HepG2 (cell line): Measurements from ENCODE around the gene NUDCD2. TPM values are rescaled to one million over a fixed set of nuclear protein-coding genes. Genes with fewer than 3 reads are reported as not detected.

ENCODE experiments used
- BHLHE40 ChIP-seq: IDR thresholded peaks from 2 replicates; pipeline ENCODE4 v1.6.1; 2011; ENCODE audit warnings: low read length, improper control_type of control experiment
- DNMT1 ChIP-seq: sonication (generic); formaldehyde crosslinking; IDR thresholded peaks from 2 replicates; pipeline ENCODE4 v1.5.1; 2020; ENCODE audit warnings: mild to moderate bottlenecking, missing genetic modification reagents
- EEA1 ChIP-seq: sonication (generic); formaldehyde crosslinking; IDR thresholded peaks from 2 replicates; pipeline ENCODE4 v1.5.1; 2020; ENCODE audit warnings: mild to moderate bottlenecking, missing genetic modification reagents, borderline replicate concordance
- FOSL1 ChIP-seq: sonication (generic); formaldehyde crosslinking; IDR thresholded peaks from 2 replicates; pipeline ENCODE4 v1.9.0; 2021; ENCODE audit warnings: missing genetic modification reagents, borderline replicate concordance
- GABPB1 ChIP-seq: IDR thresholded peaks from 2 replicates; pipeline ENCODE4 v1.6.1; 2016; ENCODE audit warnings: mild to moderate bottlenecking, missing genetic modification reagents, moderate library complexity, missing compliant biosample characterization
- GTF2F1 ChIP-seq: fragments of 150-350 bp; IDR thresholded peaks from 2 replicates; pipeline ENCODE4 v1.6.1; 2014; ENCODE audit warnings: low read length
- MTF1 ChIP-seq: sonication (generic); formaldehyde crosslinking; IDR thresholded peaks from 2 replicates; pipeline ENCODE4 v1.5.0; 2020; ENCODE audit warnings: missing genetic modification reagents
- MTF2 ChIP-seq: sonication (generic); formaldehyde crosslinking; IDR thresholded peaks from 2 replicates; pipeline ENCODE4 v1.5.0; 2020; ENCODE audit warnings: missing genetic modification reagents, borderline replicate concordance
- NCOA2 ChIP-seq: sonication (generic); formaldehyde crosslinking; IDR thresholded peaks from 2 replicates; pipeline ENCODE4 v1.8.0; 2022; ENCODE audit warnings: inconsistent platforms
- NFRKB ChIP-seq: fragments of 450-650 bp; IDR thresholded peaks from 2 replicates; pipeline ENCODE4 v1.6.1; 2017
- SUZ12 ChIP-seq: fragments of 150-350 bp; IDR thresholded peaks from 2 replicates; pipeline ENCODE4 v1.6.1; 2014; ENCODE audit warnings: low read depth, low read length
- TCF7L2 ChIP-seq: IDR thresholded peaks from 2 replicates; pipeline ENCODE4 v1.6.1; 2011; ENCODE audit warnings: mild to moderate bottlenecking, low read depth, low read length, moderate library complexity
- TMF1 ChIP-seq: sonication (generic); formaldehyde crosslinking; IDR thresholded peaks from 2 replicates; pipeline ENCODE4 v1.8.1; 2022; ENCODE audit warnings: low read depth, missing genetic modification reagents
- ZFP62 ChIP-seq: sonication (generic); formaldehyde crosslinking; IDR thresholded peaks from 2 replicates; pipeline ENCODE4 v1.4.0; 2020; ENCODE audit warnings: missing genetic modification reagents
- ZNF207 ChIP-seq: fragments of 450-650 bp; IDR thresholded peaks from 2 replicates; pipeline ENCODE4 v1.6.1; 2016; ENCODE audit warnings: antibody characterized with exemption, borderline replicate concordance
- ZNF296 ChIP-seq: sonication (generic); formaldehyde crosslinking; conservative IDR thresholded peaks from 2 replicates; pipeline ENCODE4 v1.5.0; 2020; ENCODE audit warnings: mild to moderate bottlenecking, missing genetic modification reagents
- ZNF431 ChIP-seq: sonication (generic); formaldehyde crosslinking; IDR thresholded peaks from 2 replicates; pipeline ENCODE4 v1.9.0; 2022; ENCODE audit warnings: missing genetic modification reagents, low read depth, mild to moderate bottlenecking, borderline replicate concordance
- ZNF44 ChIP-seq: sonication (generic); formaldehyde crosslinking; IDR thresholded peaks from 2 replicates; pipeline ENCODE4 v1.5.1; 2020; ENCODE audit warnings: mild to moderate bottlenecking, missing genetic modification reagents
- ZNF484 ChIP-seq: sonication (generic); formaldehyde crosslinking; IDR thresholded peaks from 2 replicates; pipeline ENCODE4 v1.5.1; 2020; ENCODE audit warnings: mild to moderate bottlenecking, low read depth, missing genetic modification reagents, borderline replicate concordance
- ZNF589 ChIP-seq: sonication (generic); formaldehyde crosslinking; conservative IDR thresholded peaks from 2 replicates; pipeline ENCODE4 v1.8.0; 2022; ENCODE audit warnings: mild to moderate bottlenecking, moderate library complexity, missing genetic modification reagents
- ZNF678 ChIP-seq: sonication (generic); formaldehyde crosslinking; IDR thresholded peaks from 2 replicates; pipeline ENCODE4 v1.4.0; 2020; ENCODE audit warnings: mild to moderate bottlenecking, missing genetic modification reagents
- ZNF773 ChIP-seq: sonication (generic); formaldehyde crosslinking; IDR thresholded peaks from 2 replicates; pipeline ENCODE4 v1.4.0; 2020; ENCODE audit warnings: missing genetic modification reagents, borderline replicate concordance
- polyA plus RNA-seq, 8 experiments: library from polyadenylated mRNA; depleted of rRNA in 3 of 8; stranded (reverse) in 7 of 8; unstranded in 1 of 8; fragments of >200 nt; fragmentation: Illumina TruSeq in 4 of 8; extraction: Trizol in 4 of 8; gene quantifications; 2 replicates each; pipeline versions ENCODE4 v1.2.1 to v1.2.3, GENCODE V29; 2011 to 2016; ENCODE audit warnings: low read depth in 4 of 8, missing spikeins in 1 of 8, mixed read lengths in 1 of 8; ENCODE audit not compliant: insufficient read depth in 1 of 8
- total RNA-seq, 5 experiments: library from RNA; depleted of rRNA; stranded (reverse); fragments of >200 nt; fragmentation: Illumina TruSeq; extraction: Trizol; gene quantifications; 2 replicates each; pipeline ENCODE4 v1.2.3, GENCODE V29; 2016; ENCODE audit warnings: low read depth in 1 of 5
- TF ChIP-seq, protein P1 (sequence below): sonication (generic); formaldehyde crosslinking; IDR thresholded peaks from 2 replicates; pipeline ENCODE4 v1.4.0; 2020; ENCODE audit warnings: low read depth, mild to moderate bottlenecking, missing genetic modification reagents
- TF ChIP-seq, protein P2 (sequence below): IDR thresholded peaks from 2 replicates; pipeline ENCODE4 v1.6.1; 2016; ENCODE audit warnings: low read depth
- TF ChIP-seq, protein P3 (sequence below): sonication (generic); formaldehyde crosslinking; IDR thresholded peaks from 2 replicates; pipeline ENCODE4 v1.9.0; 2021; ENCODE audit warnings: missing genetic modification reagents, borderline replicate concordance

Gene NUDCD2
- total and polyA plus RNA-seq, 2 of the 13 experiments (the other 11 are each of a cell fraction or from before 2014, with no cell fraction given) = 14.8 to 39.2 TPM

DNA sequence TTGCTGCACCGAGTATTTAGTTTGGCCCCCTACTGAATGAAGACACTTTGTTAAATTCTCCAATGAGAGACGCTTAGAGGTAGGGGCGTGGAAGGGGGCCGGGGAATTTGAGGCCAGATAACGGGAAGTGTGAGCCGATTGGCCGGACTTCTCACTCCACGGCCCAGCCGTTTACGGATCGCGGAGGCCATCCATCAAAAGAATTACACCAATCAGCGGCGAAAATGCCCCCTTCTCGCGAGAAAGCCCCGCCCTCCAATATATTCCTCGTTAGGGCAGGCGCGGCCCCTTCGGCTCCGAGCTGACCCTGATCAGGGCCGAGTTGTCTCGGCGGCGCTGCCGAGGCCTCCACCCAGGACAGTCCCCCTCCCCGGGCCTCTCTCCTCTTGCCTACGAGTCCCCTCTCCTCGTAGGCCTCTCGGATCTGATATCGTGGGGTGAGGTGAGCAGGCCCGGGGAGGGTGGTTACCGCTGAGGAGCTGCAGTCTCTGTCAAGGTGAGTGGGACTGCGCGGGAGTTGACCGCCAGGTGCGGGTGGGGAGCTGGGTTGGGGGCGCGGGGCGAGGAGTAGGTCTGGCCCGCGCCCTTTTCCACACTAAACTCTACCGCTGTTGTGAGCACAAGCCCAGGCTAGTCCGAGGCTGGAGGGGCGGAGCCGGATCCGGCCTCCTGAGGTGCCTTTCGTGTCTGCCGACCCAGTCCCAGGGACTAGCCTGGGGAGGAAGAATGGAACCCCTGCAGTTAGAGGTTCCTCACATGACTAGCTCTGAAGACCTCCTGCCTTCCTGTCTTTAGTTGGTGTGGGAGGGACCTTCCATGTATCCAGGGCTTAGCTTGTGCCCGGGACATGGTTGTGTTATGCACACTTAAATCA is 22.4 kb downstream of the NUDCD2 start, which contains the start of gene CCNG1 (continued):
- TF ChIP-seq ZNF678 (no peak), NCOA2 (CRISPR knock-in tag) (no peak), ZNF44 (peak; percentile 63; the same call in 1 of the 2 replicates), ZFP62 (CRISPR knock-in tag) (no peak), ZNF296 (CRISPR knock-in tag) (no peak), ZNF589 (CRISPR knock-in tag) (no peak), BHLHE40 (no peak; the same call in 1 of the 2 replicates), ZNF207 (no peak), SUZ12 (no peak), MTF1 (CRISPR knock-in tag) (no peak), DNMT1 (CRISPR knock-in tag) (no peak), MTF2 (CRISPR knock-in tag) (no peak), TMF1 (CRISPR knock-in tag) (peak; percentile 66; the same call in 1 of the 2 replicates), GTF2F1 (peak; percentile 79; the same call in 1 of the 2 replicates), TCF7L2 (no peak), NFRKB (no peak), FOSL1 (CRISPR knock-in tag) (no peak), ZNF484 (no peak), GABPB1 (CRISPR knock-in tag) (peak; percentile 76), EEA1 (CRISPR knock-in tag) (no peak), ZNF773 (no peak), ZNF431 (CRISPR knock-in tag) (peak; percentile 30; the same call in 1 of the 2 replicates)
- TF ChIP-seq, protein P1, sequence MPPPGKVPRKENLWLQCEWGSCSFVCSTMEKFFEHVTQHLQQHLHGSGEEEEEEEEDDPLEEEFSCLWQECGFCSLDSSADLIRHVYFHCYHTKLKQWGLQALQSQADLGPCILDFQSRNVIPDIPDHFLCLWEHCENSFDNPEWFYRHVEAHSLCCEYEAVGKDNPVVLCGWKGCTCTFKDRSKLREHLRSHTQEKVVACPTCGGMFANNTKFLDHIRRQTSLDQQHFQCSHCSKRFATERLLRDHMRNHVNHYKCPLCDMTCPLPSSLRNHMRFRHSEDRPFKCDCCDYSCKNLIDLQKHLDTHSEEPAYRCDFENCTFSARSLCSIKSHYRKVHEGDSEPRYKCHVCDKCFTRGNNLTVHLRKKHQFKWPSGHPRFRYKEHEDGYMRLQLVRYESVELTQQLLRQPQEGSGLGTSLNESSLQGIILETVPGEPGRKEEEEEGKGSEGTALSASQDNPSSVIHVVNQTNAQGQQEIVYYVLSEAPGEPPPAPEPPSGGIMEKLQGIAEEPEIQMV (CRISPR knock-in tag) = peak; percentile 26; the same call in 1 of the 2 replicates
- TF ChIP-seq, protein P2, sequence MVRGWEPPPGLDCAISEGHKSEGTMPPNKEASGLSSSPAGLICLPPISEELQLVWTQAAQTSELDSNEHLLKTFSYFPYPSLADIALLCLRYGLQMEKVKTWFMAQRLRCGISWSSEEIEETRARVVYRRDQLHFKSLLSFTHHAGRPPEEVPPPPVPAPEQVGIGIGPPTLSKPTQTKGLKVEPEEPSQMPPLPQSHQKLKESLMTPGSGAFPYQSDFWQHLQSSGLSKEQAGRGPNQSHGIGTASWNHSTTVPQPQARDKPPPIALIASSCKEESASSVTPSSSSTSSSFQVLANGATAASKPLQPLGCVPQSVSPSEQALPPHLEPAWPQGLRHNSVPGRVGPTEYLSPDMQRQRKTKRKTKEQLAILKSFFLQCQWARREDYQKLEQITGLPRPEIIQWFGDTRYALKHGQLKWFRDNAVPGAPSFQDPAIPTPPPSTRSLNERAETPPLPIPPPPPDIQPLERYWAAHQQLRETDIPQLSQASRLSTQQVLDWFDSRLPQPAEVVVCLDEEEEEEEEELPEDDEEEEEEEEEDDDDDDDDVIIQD (CRISPR knock-in tag) = peak; percentile 99
- TF ChIP-seq, protein P3, sequence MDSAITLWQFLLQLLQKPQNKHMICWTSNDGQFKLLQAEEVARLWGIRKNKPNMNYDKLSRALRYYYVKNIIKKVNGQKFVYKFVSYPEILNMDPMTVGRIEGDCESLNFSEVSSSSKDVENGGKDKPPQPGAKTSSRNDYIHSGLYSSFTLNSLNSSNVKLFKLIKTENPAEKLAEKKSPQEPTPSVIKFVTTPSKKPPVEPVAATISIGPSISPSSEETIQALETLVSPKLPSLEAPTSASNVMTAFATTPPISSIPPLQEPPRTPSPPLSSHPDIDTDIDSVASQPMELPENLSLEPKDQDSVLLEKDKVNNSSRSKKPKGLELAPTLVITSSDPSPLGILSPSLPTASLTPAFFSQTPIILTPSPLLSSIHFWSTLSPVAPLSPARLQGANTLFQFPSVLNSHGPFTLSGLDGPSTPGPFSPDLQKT (CRISPR knock-in tag) = no peak
